Measurements from ENCODE around the gene SLC66A1.
"Not testable (repeated sequence)": the region's sequence is repeated elsewhere in the genome, so short reads cannot be mapped to it uniquely, and the experiment has no call there.

Gene SLC66A1

GRCh38 chr1:19311931-19312781 is at the start of gene SLC66A1, which contains the start of gene AKR7A2:
Gene SLC66A1, plus strand, starts transcription at chr1:19312326. Its CDS starts 5,352 bp downstream, at chr1:19317678.
Gene AKR7A2, minus strand, starts transcription at chr1:19312144. Its CDS starts 20 bp downstream, at chr1:19312124.
- peak; percentile 89 for DNase-seq (ENCODE audit: low read depth)

GRCh38 chr1:19262744-19263143 is 49.4 kb upstream of the SLC66A1 start:
- DNase-seq (ENCODE audit: low read depth) = no peak

GRCh38 chr1:19268445-19268844 is 43.7 kb upstream of the SLC66A1 start:
- no peak for DNase-seq (ENCODE audit: low read depth)

GRCh38 chr1:19269427-19270342 is 42.4 kb upstream of the SLC66A1 start:
- DNase-seq (ENCODE audit: low read depth) = not testable (repeated sequence)

- not testable (repeated sequence) for DNase-seq (ENCODE audit: low read depth)
Observed at GRCh38 chr1:19270343-19270730, 41.8 kb upstream of the SLC66A1 start.

GRCh38 chr1:19272064-19272463 is 40.1 kb upstream of the SLC66A1 start:
- DNase-seq (ENCODE audit: low read depth) = no peak

GRCh38 chr1:19273106-19273843 is 38.9 kb upstream of the SLC66A1 start:
- DNase-seq (ENCODE audit: low read depth) = no peak

GRCh38 chr1:19273844-19274531 is 38.1 kb upstream of the SLC66A1 start:
- not testable (repeated sequence) for DNase-seq (ENCODE audit: low read depth)

- DNase-seq (ENCODE audit: low read depth) = no peak
Observed at GRCh38 chr1:19274636-19275035, 37.5 kb upstream of the SLC66A1 start.

GRCh38 chr1:19283891-19284290 is 28.2 kb upstream of the SLC66A1 start:
- DNase-seq (ENCODE audit: low read depth) = no peak

GRCh38 chr1:19284881-19285280 is 27.2 kb upstream of the SLC66A1 start:
- DNase-seq (ENCODE audit: low read depth) = no peak

- not testable (repeated sequence) for DNase-seq (ENCODE audit: low read depth)
Observed at GRCh38 chr1:19285366-19285765, 26.8 kb upstream of the SLC66A1 start.

- not testable (repeated sequence) for DNase-seq (ENCODE audit: low read depth)
Observed at GRCh38 chr1:19285807-19286206, 26.3 kb upstream of the SLC66A1 start.

- DNase-seq (ENCODE audit: low read depth) = no peak
Observed at GRCh38 chr1:19287436-19288185, 24.5 kb upstream of the SLC66A1 start.

- DNase-seq (ENCODE audit: low read depth) = peak; percentile 23
Observed at GRCh38 chr1:19288324-19289241, 23.5 kb upstream of the SLC66A1 start, which contains the start of gene AKR7A3. Gene AKR7A3, minus strand, starts transcription at chr1:19288770. Its CDS starts 61 bp downstream, at chr1:19288709.

- DNase-seq (ENCODE audit: low read depth) = no peak
Observed at GRCh38 chr1:19289244-19289643, 22.9 kb upstream of the SLC66A1 start.

- no peak for DNase-seq (ENCODE audit: low read depth)
Observed at GRCh38 chr1:19294638-19295037, 17.5 kb upstream of the SLC66A1 start.

- DNase-seq (ENCODE audit: low read depth) = no peak
Observed at GRCh38 chr1:19300211-19300610, 11.9 kb upstream of the SLC66A1 start.

GRCh38 chr1:19304081-19304480 is 8.0 kb upstream of the SLC66A1 start:
- DNase-seq (ENCODE audit: low read depth) = not testable (repeated sequence)
